NCI-H774 (cell line): ENCODE data around the gene LRAT.

Experiments
- DNase-seq: peaks from one replicate; lab custom pipeline; 2025; lab: John Stamatoyannopoulos, UW

The LRAT gene

GRCh38 chr4:154778264-154778663, 34.5 kb downstream of the LRAT start:
- no peak for DNase-seq

GRCh38 chr4:154779362-154779947, 35.7 kb downstream of the LRAT start:
- DNase-seq, result no peak

- DNase-seq, result no peak
Observed at GRCh38 chr4:154781126-154781982, 37.6 kb downstream of the LRAT start, which contains the start of gene RBM46. TSS of gene RBM46 (plus strand) at chr4:154781272. CDS start at chr4:154796753, 15,481 bp downstream.

- DNase-seq, result no peak
Observed at GRCh38 chr4:154781983-154782293, 38.1 kb downstream of the LRAT start.
